ENCODE results near the gene NPRL2. TPM values are rescaled to one million over a fixed set of nuclear protein-coding genes. Genes with fewer than 3 reads are reported as not detected.

NPRL2 gene
- total RNA-seq, 1 experiment from 2014 or later = 35.4 TPM

DNA sequence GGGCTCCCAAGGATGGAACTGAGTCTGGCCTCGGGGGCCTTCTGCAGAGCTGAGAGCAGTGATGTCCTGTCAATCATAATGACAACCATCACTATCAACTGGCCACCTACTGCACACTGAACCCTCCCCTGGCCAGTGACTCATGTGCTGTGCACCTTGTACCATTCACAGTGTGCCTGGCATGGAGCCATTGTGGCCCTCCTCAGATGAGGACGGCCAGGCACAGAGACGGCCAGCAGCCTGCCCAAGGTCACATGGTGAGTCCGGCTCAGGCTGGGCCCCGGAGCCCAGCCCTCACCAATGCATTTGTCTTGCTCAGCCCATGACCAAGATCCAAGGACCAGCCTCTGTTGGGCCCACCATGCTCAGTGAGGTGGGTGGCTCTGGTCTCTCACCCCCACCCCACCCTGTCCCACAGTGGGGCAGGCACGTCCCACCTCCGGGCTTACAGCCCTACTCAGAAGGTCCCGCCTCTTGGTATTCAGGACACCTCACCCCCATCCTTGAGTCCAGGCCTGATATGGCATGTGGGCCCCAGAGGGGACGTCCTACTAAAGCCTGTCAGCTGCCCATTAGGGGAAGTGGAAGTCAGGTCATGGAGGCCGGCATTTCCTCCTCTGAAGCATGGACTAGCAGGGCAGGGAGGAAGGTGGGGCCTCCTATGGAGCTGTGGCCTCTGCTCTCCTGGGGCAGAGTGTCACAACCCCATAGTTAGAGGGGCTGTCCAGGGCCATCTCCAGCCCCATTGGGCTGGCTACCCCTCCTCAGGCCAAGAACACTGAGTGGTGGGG, 44.7 kb upstream of the NPRL2 start:
- intact Hi-C loops (cut with micrococcal nuclease) = no loop called here
- no peaks in the 10 kb centered on the region for H3K9me2 ChIP-seq (ENCODE audit: insufficient read depth)
- POLR2A ChIA-PET = interaction anchor here (1.4 kb wide), 1 partner anchor 9 kb away, joined by 3 read pairs; no protein-coding TSS in a partner anchor
- H3K27me3 ChIP-seq (ENCODE audit: insufficient read depth, low read length) = no peaks in the 10 kb centered on the region
- TF ChIP-seq YY1 (IDR thresholded peaks at IDR 0.05; ENCODE audit: extremely low read depth, insufficient replicate concordance, low read depth, low read length) (no peak), EGR1 (IDR thresholded peaks at IDR 0.05; ENCODE audit: low read depth) (no peak), CEBPB (IDR thresholded peaks at IDR 0.05; ENCODE audit: low read depth) (no peak), EZH2phosphoT487 (IDR thresholded peaks at IDR 0.05; ENCODE audit: borderline replicate concordance) (no peak), JUND (IDR thresholded peaks at IDR 0.05) (no peak), POLR2AphosphoS5 (IDR thresholded peaks at IDR 0.05; ENCODE audit: low read depth, low read length) (no peak), ZNF274 (IDR thresholded peaks at IDR 0.05; ENCODE audit: low read depth, low read length) (no peak), FOSL1 (IDR thresholded peaks at IDR 0.05; ENCODE audit: low read depth) (no peak), CBX3 (IDR thresholded peaks at IDR 0.05; ENCODE audit: low read depth) (no peak), RAD21 (IDR thresholded peaks at IDR 0.05; ENCODE audit: low read depth) (no peak), TCF7L2 (IDR thresholded peaks at IDR 0.05; ENCODE audit: borderline replicate concordance, extremely low read depth, insufficient read depth, insufficient read length) (no peak), SP1 (IDR thresholded peaks at IDR 0.05; ENCODE audit: low read depth) (no peak), SIN3A (IDR thresholded peaks at IDR 0.05; ENCODE audit: low read depth) (no peak)
- TF ChIP-seq, protein P1, sequence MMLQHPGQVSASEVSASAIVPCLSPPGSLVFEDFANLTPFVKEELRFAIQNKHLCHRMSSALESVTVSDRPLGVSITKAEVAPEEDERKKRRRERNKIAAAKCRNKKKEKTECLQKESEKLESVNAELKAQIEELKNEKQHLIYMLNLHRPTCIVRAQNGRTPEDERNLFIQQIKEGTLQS (IDR thresholded peaks at IDR 0.05) = no peak
- ATAC-seq (no peak), DNase-seq (ENCODE audit: low read depth, low spot score) (no peak)
- no peak overlapping the region for H3K27ac ChIP-seq (ENCODE audit: low read depth, low read length)
- H3K36me3 ChIP-seq (ENCODE audit: control insufficient read depth in 1 of 2, insufficient read depth in 2 of 2, low read length in 2 of 2) = no peaks in the 10 kb centered on the region
- H3K79me2 ChIP-seq (ENCODE audit: insufficient read depth, low read length) = no peaks in the 10 kb centered on the region
- no peak overlapping the region for H2AFZ ChIP-seq (ENCODE audit: low read depth, low read length, poor library complexity, severe bottlenecking)
- no peaks in the 10 kb centered on the region for H3K9me3 ChIP-seq (ENCODE audit: control insufficient read depth in 1 of 2, insufficient read depth in 1 of 2, low read depth in 1 of 2, low read length in 2 of 2)
- no peak overlapping the region for H3K9ac ChIP-seq (ENCODE audit: low read length)
- RAD21 ChIA-PET (ENCODE audit: low non-redundant PET in 1 of 2, low total read pairs in 2 of 2, uncharacterized antibody in 2 of 2, unreplicated experiment in 2 of 2) = no interaction called here
- CTCF ChIA-PET = no interaction called here
- H3K4me1 ChIP-seq (ENCODE audit: control insufficient read depth in 1 of 2, insufficient read depth in 2 of 2, low read length in 2 of 2) = peaks cover 3 to 45% of the 10 kb centered on the region in 2 experiments; a peak in 3 of 4 replicates
- H4K20me1 ChIP-seq (ENCODE audit: insufficient read depth) = no peaks in the 10 kb centered on the region
- no peak overlapping the region for H3K4me2 ChIP-seq (ENCODE audit: low read length)
- BruUV-seq (replicated peaks) = no TSS peak
- no peak overlapping the region for H3K4me3 ChIP-seq (replicated peaks in 1 of 2; ENCODE audit: low read depth in 1 of 2, low read length in 2 of 2)
